ENCODE measurements around the gene ANKRD11.
A peak's percentile ranks its signal among the peaks of the same experiment; 100 is the strongest.
"Not testable (repeated sequence)": the region's sequence is repeated elsewhere in the genome, so short reads cannot be mapped to it uniquely, and the experiment has no call there.

The ANKRD11 gene

DNA sequence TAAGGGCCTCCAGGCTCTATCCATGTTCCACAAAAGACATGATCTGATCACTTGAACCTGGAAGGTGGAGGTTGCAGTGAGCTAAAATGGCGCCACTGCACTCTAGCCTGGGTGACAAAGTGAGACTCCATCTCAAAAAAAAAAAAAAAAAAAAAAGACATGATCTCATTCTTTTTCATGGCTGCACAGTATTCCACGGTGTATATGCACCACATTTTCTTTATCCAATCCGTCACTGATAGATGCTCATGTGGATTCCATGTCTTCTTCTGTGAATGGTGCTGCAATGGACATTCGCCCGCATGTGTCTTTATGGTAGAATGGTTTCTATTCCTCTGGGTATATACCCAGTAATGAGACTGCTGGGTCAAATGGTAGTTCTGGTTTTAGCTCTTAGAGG is 124.4 kb downstream of the ANKRD11 start:
- Histone ChIP-seq H3K9ac (no peak overlapping the region), H3K27ac (no peak overlapping the region), H3K4me1 (peaks cover 35% of the 10 kb centered on the region), H3K4me3 (ENCODE audit: low read depth, low read length) (no peak overlapping the region), H3K36me3 (ENCODE audit: control insufficient read depth, insufficient read depth, low read length) (no peaks in the 10 kb centered on the region), H3K27me3 (ENCODE audit: control insufficient read depth, insufficient read depth, low read length) (no peaks in the 10 kb centered on the region), H3K9me3 (ENCODE audit: control insufficient read depth, low read length) (no peaks in the 10 kb centered on the region), H2AFZ (no peak overlapping the region), H3K4me2 (ENCODE audit: low read length) (no peak overlapping the region), H3K79me2 (peaks cover 81% of the 10 kb centered on the region)
- TF ChIP-seq, protein P1, sequence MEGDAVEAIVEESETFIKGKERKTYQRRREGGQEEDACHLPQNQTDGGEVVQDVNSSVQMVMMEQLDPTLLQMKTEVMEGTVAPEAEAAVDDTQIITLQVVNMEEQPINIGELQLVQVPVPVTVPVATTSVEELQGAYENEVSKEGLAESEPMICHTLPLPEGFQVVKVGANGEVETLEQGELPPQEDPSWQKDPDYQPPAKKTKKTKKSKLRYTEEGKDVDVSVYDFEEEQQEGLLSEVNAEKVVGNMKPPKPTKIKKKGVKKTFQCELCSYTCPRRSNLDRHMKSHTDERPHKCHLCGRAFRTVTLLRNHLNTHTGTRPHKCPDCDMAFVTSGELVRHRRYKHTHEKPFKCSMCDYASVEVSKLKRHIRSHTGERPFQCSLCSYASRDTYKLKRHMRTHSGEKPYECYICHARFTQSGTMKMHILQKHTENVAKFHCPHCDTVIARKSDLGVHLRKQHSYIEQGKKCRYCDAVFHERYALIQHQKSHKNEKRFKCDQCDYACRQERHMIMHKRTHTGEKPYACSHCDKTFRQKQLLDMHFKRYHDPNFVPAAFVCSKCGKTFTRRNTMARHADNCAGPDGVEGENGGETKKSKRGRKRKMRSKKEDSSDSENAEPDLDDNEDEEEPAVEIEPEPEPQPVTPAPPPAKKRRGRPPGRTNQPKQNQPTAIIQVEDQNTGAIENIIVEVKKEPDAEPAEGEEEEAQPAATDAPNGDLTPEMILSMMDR (IDR thresholded peaks at IDR 0.05) = no peak

DNA sequence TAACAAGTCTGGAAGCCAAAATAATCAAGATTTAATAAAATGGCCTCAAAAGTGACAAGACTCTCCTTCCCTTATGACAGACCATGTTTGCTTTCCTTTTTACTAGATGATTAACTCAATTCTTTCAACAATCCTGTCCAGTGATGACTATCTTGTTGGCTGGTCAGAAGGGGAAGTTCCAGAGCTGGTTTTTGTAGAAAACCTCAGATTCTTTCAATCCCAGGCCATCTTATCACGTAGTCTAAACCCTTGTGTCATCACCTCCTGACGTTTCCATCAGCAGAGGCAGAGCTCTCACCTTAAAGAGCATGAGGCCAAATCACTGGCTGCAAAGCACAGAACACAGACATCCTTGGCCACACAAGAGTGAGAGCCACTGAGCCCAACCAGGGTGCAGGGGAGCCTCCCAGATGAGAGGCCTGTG is 125.3 kb downstream of the ANKRD11 start:
- no peak overlapping the region for H2AFZ ChIP-seq
- no peaks in the 10 kb centered on the region for H3K9me3 ChIP-seq (ENCODE audit: control insufficient read depth, low read length)
- peaks cover 79% of the 10 kb centered on the region for H3K79me2 ChIP-seq
- peaks cover 42% of the 10 kb centered on the region for H3K4me1 ChIP-seq
- no peak overlapping the region for H3K9ac ChIP-seq
- peak overlapping the region; percentile 25 for H3K27ac ChIP-seq
- H3K4me2 ChIP-seq (ENCODE audit: low read length) = peak overlapping the region; percentile 43
- no peak overlapping the region for H3K4me3 ChIP-seq (ENCODE audit: low read depth, low read length)
- H3K27me3 ChIP-seq (ENCODE audit: control insufficient read depth, insufficient read depth, low read length) = no peaks in the 10 kb centered on the region
- TF ChIP-seq, protein P1 (IDR thresholded peaks at IDR 0.05) = no peak
- no peaks in the 10 kb centered on the region for H3K36me3 ChIP-seq (ENCODE audit: control insufficient read depth, insufficient read depth, low read length)

DNA sequence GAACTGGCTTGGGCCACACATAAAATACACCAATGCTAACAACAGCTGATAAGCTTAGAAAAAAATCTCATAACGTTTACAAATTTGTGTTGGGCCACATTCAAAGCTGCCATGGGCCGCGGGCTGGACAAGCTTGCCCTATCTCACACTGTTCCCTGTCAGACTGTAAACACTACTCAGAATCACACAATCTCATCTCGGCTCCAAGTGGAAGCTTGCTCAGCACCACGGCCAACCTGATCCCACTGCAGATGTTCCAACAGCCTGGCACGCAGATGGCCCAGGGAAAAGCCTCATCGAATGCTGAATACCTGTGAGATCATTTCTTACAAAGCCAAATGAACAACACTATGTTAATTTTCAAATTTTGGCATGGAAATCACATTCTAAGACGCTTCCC is 125.8 kb downstream of the ANKRD11 start:
- Histone ChIP-seq H2AFZ (no peak overlapping the region), H3K36me3 (ENCODE audit: control insufficient read depth, insufficient read depth, low read length) (no peaks in the 10 kb centered on the region), H3K4me1 (peaks cover 46% of the 10 kb centered on the region), H3K4me3 (ENCODE audit: low read depth, low read length) (peak overlapping the region; percentile 14), H3K27ac (peak overlapping the region; percentile 25), H3K79me2 (peaks cover 76% of the 10 kb centered on the region), H3K9ac (no peak overlapping the region), H3K4me2 (ENCODE audit: low read length) (peak overlapping the region; percentile 43), H3K9me3 (ENCODE audit: control insufficient read depth, low read length) (no peaks in the 10 kb centered on the region), H3K27me3 (ENCODE audit: control insufficient read depth, insufficient read depth, low read length) (no peaks in the 10 kb centered on the region)
- TF ChIP-seq, protein P1 (IDR thresholded peaks at IDR 0.05) = no peak

DNA sequence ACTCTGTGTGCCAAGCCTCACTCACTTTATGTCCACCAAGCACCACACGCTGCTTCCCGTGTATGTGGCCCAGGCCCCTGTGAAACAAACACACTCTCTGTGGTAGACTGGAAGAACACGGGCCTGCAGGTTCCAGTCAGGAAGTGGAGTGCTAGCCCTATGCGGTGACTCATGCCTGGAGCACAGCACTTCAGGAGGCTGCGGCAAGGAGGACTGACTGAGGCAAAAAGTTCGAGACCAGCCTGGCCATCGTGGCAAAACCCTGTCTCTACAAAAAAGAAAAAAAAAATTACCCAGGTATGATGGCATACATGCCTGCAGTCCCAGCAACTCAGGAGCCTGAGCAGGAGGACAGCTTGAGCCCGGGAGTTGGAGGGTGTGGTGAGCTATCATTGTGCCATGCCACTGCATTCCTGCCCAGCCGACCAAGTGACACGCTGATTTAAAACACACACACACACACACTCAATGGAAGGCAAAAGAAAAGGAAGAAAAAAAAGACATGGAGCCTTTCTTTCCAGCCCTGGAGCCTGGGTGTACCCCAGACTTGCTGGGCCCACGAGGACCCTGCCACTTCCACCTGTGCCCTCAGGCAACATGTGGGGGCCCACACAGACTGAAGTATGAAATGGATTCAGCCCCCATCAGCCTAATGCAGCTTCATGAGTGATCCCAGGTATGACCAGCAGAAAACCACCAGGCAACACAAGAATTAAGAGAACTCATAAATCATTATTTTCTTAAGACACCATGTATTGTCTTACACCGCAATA is 126.6 kb downstream of the ANKRD11 start:
- TF ChIP-seq, protein P1 (IDR thresholded peaks at IDR 0.05) = no peak
- H3K27me3 ChIP-seq (ENCODE audit: control insufficient read depth, insufficient read depth, low read length) = no peaks in the 10 kb centered on the region
- peak overlapping the region; percentile 48 for H3K4me2 ChIP-seq (ENCODE audit: low read length)
- no peak overlapping the region for H2AFZ ChIP-seq
- no peak overlapping the region for H3K9ac ChIP-seq
- H3K27ac ChIP-seq = no peak overlapping the region
- no peaks in the 10 kb centered on the region for H3K9me3 ChIP-seq (ENCODE audit: control insufficient read depth, low read length)
- no peak overlapping the region for H3K4me3 ChIP-seq (ENCODE audit: low read depth, low read length)
- H3K79me2 ChIP-seq = peaks cover 76% of the 10 kb centered on the region
- peaks cover 54% of the 10 kb centered on the region for H3K4me1 ChIP-seq
- no peaks in the 10 kb centered on the region for H3K36me3 ChIP-seq (ENCODE audit: control insufficient read depth, insufficient read depth, low read length)

DNA sequence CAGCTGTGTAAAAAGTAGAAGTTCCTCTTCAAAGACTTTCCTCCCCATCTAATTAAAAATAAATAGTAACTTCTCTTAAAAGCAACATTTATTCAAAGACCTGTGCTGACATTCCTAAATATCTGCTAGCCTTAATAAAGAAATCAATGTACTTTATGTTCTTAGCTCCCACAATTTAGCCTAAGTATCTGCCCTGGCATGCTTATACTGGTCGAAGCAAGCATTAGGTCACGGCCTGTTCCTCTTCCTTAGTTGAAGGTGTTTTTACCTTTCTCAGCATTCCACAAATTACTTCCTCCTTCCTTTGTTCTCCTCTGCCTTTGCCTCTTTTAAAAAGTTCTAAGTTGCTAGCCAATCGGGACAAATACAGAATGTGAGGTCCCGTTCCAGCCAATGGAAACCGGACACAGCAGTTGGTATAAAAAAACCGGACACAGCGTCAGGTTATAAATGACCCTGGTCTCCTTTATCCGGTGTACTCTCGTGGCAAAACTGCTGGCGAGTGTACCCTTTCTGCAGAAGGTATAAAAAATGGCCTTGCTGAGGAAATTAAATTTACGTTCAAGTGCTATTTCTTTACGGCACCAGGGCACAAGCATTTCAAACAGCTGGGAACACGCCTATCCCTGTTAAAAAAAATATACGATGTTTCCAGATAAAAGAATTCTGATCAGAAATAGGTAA is 127.7 kb downstream of the ANKRD11 start:
- Histone ChIP-seq H3K79me2 (peaks cover 75% of the 10 kb centered on the region), H3K4me1 (peaks cover 53% of the 10 kb centered on the region)
- not testable (repeated sequence) for H2AFZ ChIP-seq; H3K36me3 ChIP-seq (ENCODE audit: control insufficient read depth, insufficient read depth, low read length); H3K27ac ChIP-seq; H3K9ac ChIP-seq; H3K4me3 ChIP-seq (ENCODE audit: low read depth, low read length); H3K4me2 ChIP-seq (ENCODE audit: low read length); H3K27me3 ChIP-seq (ENCODE audit: control insufficient read depth, insufficient read depth, low read length); H3K9me3 ChIP-seq (ENCODE audit: control insufficient read depth, low read length)

Data from parathyroid adenoma (tissue), 2 donors.